SK-N-SH treated with all-trans-retinoic acid at 6 μM for 48 hours (cell line): ENCODE results near the gene CHST6.

Experiments used
- CSDC2 ChIP-seq: fragments of 250-450 bp; sonication (Bioruptor Pico); IDR thresholded peaks from 2 replicates; pipeline ENCODE4 v1.5.0; 2020; ENCODE audit warnings: mild to moderate bottlenecking, moderate library complexity
- ISL1 ChIP-seq: fragments of 250-450 bp; sonication (Bioruptor Pico); IDR thresholded peaks from 2 replicates; pipeline ENCODE4 v2.1.2; 2022; ENCODE audit warnings: mild to moderate bottlenecking, moderate library complexity
- ZFP30 ChIP-seq: fragments of 450-650 bp; formaldehyde crosslinking; IDR thresholded peaks from 2 replicates; pipeline ENCODE4 v1.5.0; 2022; ENCODE audit warnings: mild to moderate bottlenecking, moderate library complexity

DNA sequence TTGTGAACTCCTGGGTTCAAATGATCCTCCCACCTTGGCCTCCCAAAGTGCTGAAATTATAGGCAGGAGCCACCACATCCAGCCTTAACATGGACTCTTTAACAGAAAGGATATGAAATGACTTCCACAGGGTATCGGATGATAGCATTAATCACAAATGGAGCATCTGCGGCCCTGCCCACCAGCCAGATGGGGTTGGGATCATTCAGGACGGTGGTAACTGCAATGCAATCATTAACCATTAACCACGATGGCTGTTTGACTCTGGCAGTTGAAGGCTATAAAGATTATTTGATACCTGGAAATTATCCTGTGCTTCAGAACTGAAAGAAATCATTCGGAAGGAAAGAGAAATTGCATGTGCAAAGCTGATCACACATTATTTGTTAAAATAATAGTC, 46.0 kb upstream of the CHST6 start:
- TF ChIP-seq ISL1 (CRISPR knock-in tag) = no peak
- no peak for TF ChIP-seq ZFP30 (CRISPR knock-in tag)
- no peak for TF ChIP-seq CSDC2 (CRISPR knock-in tag)
